ENCODE measurements around the gene CEP162.

DNA sequence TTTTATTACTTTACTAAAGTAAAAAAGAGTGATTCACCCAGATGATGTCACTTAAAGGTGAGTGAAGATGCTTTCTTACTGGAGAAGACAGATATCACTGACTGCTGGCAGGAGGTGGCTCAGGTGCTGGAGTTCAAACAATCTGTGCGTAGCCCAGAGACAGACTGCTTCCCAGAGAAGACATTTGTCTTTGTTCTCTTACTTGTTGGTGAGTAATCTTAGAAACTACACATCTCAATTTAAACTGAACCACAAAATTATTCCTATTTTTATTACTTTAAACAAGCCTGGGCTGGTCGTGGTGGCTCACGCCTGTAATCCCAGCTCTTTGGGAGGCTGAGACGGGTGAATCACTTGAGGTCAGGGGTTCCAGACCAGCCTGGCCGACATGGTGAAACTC lies 92.2 kb downstream of the CEP162 start:
- no peak for TF ChIP-seq CTCF (IDR thresholded peaks at IDR 0.05)
- no peak for TF ChIP-seq POLR2A (IDR thresholded peaks at IDR 0.05)

All from tibial nerve (tissue), 3 donors.